Epithelial cell of esophagus (primary cell): Measurements from ENCODE around the gene APLP1.
"Not testable (repeated sequence)": the region's sequence is repeated elsewhere in the genome, so short reads cannot be mapped to it uniquely, and the experiment has no call there.

Source experiments
- DNase-seq: peaks from one replicate; pipeline ENCODE4 v3.0.0; 2010; ENCODE audit warnings: low read depth
- H3K4me3 ChIP-seq: 2 replicates; pipeline ENCODE4 v1.5.1; 2011; ENCODE audit warnings: mild to moderate bottlenecking, low read length, control low read depth
- TF ChIP-seq, protein P1 (sequence below): IDR thresholded peaks from 2 replicates; pipeline ENCODE4 v1.5.1; 2011; ENCODE audit warnings: low read depth, mild to moderate bottlenecking, low read length, control low read depth, inconsistent platforms; ENCODE audit not compliant: insufficient read depth; ENCODE audit errors: missing control alignments

APLP1 gene

DNA sequence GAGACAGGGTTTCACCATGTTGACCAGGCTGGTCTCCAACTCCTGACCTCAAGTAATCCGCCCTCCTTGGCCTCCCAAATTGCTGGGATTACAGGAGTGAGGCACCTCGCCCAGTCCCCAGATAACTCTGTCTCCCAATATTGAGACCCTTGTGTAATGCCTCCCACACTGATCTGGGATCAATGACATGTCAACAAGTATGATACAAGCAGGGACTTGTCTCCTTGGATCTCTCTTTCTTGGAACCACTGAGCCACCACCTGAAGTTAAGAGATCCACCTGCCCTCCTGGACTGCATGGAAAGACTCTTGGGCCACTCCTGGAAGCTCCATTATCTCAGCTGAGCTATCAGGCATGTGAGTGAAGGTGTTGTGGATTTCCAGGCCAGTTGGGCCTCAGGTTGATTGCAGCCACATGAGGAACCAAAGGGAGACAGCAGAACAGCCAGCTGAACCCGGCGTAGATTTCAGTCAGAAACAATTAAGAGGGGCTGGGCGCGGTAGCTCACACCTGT lies 16.9 kb downstream of the APLP1 start:
- no peak for DNase-seq
- no peak overlapping the region for H3K4me3 ChIP-seq
- TF ChIP-seq, protein P1, sequence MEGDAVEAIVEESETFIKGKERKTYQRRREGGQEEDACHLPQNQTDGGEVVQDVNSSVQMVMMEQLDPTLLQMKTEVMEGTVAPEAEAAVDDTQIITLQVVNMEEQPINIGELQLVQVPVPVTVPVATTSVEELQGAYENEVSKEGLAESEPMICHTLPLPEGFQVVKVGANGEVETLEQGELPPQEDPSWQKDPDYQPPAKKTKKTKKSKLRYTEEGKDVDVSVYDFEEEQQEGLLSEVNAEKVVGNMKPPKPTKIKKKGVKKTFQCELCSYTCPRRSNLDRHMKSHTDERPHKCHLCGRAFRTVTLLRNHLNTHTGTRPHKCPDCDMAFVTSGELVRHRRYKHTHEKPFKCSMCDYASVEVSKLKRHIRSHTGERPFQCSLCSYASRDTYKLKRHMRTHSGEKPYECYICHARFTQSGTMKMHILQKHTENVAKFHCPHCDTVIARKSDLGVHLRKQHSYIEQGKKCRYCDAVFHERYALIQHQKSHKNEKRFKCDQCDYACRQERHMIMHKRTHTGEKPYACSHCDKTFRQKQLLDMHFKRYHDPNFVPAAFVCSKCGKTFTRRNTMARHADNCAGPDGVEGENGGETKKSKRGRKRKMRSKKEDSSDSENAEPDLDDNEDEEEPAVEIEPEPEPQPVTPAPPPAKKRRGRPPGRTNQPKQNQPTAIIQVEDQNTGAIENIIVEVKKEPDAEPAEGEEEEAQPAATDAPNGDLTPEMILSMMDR: no peak

DNA sequence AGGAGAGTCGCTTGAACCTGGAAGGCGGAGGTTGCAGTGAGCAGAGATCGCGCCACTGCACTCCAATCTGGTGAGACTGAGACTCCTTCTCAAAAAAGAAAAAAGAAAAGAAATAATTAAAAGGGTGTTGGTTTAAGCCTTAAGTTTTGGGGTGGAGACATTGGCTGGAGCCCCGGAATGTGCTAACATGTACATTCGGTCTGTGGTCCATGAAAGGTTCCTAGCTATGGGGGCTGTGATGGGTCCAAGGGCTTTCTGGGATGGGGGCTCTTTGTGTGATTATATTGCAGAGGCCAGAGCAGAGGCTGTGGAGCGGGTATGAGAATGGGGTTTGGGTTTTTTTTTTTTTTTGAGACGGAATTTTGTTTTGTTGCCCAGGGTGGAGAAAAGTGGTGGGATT lies 17.5 kb downstream of the APLP1 start:
- DNase-seq: no peak
- TF ChIP-seq, protein P1: no peak
- no peak overlapping the region for H3K4me3 ChIP-seq

- DNase-seq: no peak
- H3K4me3 ChIP-seq: no peak overlapping the region
- TF ChIP-seq, protein P1: no peak
Measured at GRCh38 chr19:35887197-35887596, 18.8 kb downstream of the APLP1 start.

DNA sequence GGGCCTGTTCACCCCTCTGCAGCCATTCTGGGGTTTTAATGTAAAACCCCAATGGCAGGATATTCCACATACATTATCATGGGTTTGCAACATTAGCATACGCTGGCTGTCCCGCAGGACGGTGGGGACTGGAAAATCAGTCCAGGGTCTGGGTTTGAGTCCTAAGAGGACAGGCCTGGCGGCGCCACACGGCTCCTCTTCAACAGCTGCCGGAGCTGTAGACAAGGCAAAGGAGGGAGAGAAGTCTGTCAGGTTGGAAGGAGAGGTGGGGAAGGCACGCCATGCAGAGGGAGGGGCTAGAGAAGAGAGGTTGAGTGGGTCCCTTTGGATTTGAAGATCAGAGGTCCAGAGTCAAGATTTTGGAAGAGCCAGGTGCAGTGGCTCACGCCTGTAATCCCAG lies 20.0 kb downstream of the APLP1 start:
- DNase-seq: no peak
- TF ChIP-seq, protein P1: no peak
- H3K4me3 ChIP-seq: no peak overlapping the region

DNA sequence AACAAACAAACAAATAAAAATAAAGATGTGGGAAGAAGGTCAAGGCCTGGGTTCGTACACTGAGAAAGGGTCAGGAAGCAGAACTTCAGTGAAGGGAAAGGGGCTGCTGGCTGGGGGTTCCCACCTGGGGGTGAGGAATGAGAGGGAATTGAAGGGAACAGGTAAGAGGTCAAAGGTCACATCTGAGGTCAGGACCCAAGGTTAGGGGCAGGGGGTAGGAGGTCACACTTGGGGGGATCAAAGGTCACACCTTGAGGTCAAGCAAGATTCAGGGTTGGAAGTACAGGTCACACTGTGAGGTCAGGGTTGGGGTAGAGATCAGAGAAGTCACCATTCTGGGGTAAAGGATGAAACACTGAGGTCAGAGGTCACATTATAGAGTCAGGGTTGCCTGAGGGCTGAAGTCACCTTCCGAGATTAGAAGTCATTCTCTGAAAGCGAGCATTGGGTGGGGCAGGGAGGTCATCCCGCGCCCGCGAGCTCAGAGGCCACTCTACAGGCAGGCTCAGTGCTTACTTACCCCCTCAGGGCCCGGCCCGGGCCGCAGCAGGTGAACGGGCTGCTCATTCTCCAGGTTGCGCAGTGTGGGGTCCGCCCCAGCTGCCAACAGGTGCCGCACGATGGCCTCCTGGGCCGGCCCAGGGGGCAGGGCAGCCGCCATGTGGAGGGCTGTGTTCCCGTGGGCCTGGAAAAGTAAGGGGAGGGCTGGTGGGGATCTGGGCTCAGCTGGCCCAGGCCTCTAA lies 21.2 kb downstream of the APLP1 start:
- no peak for DNase-seq
- TF ChIP-seq, protein P1: no peak
- H3K4me3 ChIP-seq: no peak overlapping the region

DNA sequence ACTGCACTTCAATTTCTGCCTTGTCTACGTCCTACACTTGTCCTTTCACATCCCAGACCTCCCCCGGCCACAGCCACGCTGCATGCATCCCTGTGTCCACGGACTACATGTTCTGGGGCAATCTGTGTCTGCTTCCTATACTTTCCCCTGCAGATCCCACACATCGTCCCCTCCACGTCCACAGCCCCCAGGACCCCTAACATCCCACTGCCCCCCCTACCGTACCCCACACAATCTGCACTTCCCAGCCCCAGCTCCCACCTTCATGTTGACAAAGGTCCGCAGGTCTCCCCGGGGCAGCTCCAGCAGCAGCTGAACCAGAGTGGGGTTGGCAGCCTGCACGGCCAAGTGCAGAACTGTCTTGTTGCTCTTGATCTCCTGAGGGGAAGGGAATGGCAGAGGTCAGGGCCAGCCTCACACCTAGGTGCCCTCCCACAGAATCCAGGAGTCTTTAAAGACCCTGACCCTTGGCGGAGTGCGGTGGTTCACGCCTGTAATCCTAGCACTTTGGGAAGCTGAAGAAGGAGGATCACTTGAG lies 21.8 kb downstream of the APLP1 start:
- DNase-seq: no peak
- no peak overlapping the region for H3K4me3 ChIP-seq
- TF ChIP-seq, protein P1: no peak

- DNase-seq: not testable (repeated sequence)
Measured at GRCh38 chr19:35891819-35892218, 23.4 kb downstream of the APLP1 start.

More at GRCh38 chr19:35891819-35892218, 23.4 kb downstream of the APLP1 start:
- not testable (repeated sequence) for H3K4me3 ChIP-seq
